Inflammatory macrophage treated with lipopolysaccharide for 1 hour (primary cell): ENCODE results near the gene GPR156.

Experiments used
- DNase-seq, 2 donors: peaks; one replicate each; pipeline ENCODE4 v3.0.0-alpha.2; 2020 to 2022

GPR156 gene

GRCh38 chr3:120192159-120192558 lies 92.9 kb downstream of the GPR156 start:
- no peak for DNase-seq

- peak in 1 of 2 donors; percentile 14 for DNase-seq
Observed at GRCh38 chr3:120182613-120183511, 102.2 kb downstream of the GPR156 start.

- DNase-seq, result no peak
Observed at GRCh38 chr3:120181632-120182031, 103.4 kb downstream of the GPR156 start.

- no peak for DNase-seq
Observed at GRCh38 chr3:120180731-120181412, 104.2 kb downstream of the GPR156 start.

- DNase-seq, result peak in 1 of 2 donors; percentile 16
Observed at GRCh38 chr3:120177707-120178306, 107.2 kb downstream of the GPR156 start.

GRCh38 chr3:120177151-120177550 lies 107.9 kb downstream of the GPR156 start:
- DNase-seq, result no peak

- DNase-seq, result no peak
Observed at GRCh38 chr3:120174811-120175539, 110.0 kb downstream of the GPR156 start.

GRCh38 chr3:120173056-120173675 lies 111.9 kb downstream of the GPR156 start:
- DNase-seq, result no peak

GRCh38 chr3:120172070-120172469 lies 113.0 kb downstream of the GPR156 start:
- DNase-seq, result no peak

- DNase-seq, result no peak
Observed at GRCh38 chr3:120171134-120171873, 113.7 kb downstream of the GPR156 start.

- DNase-seq, result no peak
Observed at GRCh38 chr3:120170223-120170622, 114.8 kb downstream of the GPR156 start.

- no peak for DNase-seq
Observed at GRCh38 chr3:120169407-120169806, 115.6 kb downstream of the GPR156 start.

- DNase-seq, result no peak
Observed at GRCh38 chr3:120168611-120169010, 116.4 kb downstream of the GPR156 start.

GRCh38 chr3:120168038-120168437 lies 117.0 kb downstream of the GPR156 start:
- DNase-seq, result no peak

- no peak for DNase-seq
Observed at GRCh38 chr3:120167488-120167887, 117.5 kb downstream of the GPR156 start.

GRCh38 chr3:120163816-120164215 lies 121.2 kb downstream of the GPR156 start:
- no peak for DNase-seq

- DNase-seq, result no peak
Observed at GRCh38 chr3:120163026-120163425, 122.0 kb downstream of the GPR156 start.

GRCh38 chr3:120162400-120162799 lies 122.6 kb downstream of the GPR156 start:
- DNase-seq, result no peak

- DNase-seq, result peak; percentile 35 to 41
Observed at GRCh38 chr3:120161902-120162301, 123.1 kb downstream of the GPR156 start.

GRCh38 chr3:120160050-120160449 lies 125.0 kb downstream of the GPR156 start:
- DNase-seq, result peak; percentile 24 to 49

GRCh38 chr3:120157681-120158080 lies 127.3 kb downstream of the GPR156 start:
- DNase-seq, result no peak

GRCh38 chr3:120157113-120157512 lies 127.9 kb downstream of the GPR156 start:
- no peak for DNase-seq
